T-helper 22 cell (primary cell): Measurements from ENCODE around the gene CMIP.
"Not testable (repeated sequence)": the region's sequence is repeated elsewhere in the genome, so short reads cannot be mapped to it uniquely, and the experiment has no call there.

Experiments used
- DNase-seq: peaks from one replicate; pipeline ENCODE4 v3.0.0-alpha.2; 2020; ENCODE audit warnings: low read depth

CMIP gene

GRCh38 chr16:81568749-81569087 is 124.1 kb downstream of the CMIP start:
- DNase-seq: no peak

- no peak for DNase-seq
These were observed 124.9 kb downstream of the CMIP start for GRCh38 chr16:81569361-81570034.

DNA sequence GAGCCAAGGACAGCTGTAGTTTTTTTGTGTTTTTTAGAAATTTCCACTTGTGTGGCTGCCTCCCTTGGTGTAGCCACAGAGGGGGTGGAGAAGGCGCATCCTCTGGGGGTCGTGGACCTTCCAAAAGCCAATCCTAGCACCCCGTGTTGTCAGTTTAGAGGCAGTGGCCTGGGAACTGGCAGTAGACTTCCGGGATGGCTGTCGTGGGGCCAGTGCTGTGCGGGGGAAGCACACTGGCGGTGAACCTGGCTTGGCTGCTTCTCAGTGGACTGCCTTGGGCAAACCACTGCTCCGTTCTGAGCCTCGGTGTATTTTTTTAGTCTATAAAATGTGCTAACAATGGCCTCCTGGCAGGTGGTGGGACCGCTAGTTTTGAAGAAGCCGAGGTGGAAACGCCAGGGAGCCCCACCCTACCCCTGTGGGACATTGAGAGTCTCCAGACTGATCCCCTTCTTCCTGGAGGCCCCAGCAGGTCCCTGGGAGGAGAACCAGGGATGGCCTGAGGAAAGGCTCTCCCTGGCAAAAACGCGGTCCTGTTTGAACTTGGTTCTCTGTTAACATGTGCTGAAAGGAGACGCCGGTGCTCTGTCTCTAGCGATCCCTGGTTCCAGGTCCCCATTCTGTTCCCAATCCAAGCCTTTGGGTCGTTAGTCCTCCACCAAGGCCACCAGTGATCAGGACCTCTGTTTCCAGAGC is 125.7 kb downstream of the CMIP start:
- DNase-seq: no peak

GRCh38 chr16:81571175-81571574 is 126.6 kb downstream of the CMIP start:
- DNase-seq: no peak

DNA sequence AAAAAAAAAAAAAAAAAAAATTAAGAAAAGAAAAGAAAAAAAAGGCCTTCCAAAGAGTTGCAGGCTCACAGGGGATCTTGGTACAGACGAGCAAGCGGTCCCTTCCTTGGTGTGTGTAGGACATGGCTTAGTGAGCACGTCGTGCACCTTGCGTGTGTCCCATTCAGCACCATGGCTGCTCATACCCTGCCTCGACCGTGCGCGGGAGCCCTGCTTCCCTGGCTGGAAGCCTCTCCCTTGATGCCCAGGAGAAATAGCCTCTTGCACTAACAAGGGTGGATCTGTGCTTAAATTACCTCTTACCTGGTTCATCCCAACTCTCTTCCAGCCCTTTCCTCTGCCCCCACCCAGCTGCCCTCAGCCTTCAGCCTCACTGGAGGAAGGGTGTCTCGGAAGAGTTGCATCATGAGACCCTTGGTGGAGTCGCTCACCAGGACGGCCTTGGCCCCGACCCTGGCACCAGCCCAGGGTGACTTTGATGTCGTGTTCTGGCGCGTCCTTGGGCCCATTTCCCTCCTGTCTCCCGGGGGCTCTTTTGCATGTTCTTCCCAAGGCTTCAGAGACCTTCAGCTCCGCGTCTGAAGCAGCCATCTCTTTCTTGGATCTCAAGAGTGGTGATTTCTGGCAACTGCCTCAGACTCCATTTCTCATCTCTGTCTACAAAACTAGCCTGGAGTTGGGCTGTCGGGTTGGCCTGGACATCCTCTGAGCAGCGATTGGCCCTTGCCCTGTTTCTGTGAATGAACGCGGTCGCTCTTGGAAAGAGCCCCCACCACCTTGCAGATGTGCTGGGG is 127.2 kb downstream of the CMIP start:
- no peak for DNase-seq

- no peak for DNase-seq
These were observed 128.0 kb downstream of the CMIP start for GRCh38 chr16:81572386-81573144.

DNA sequence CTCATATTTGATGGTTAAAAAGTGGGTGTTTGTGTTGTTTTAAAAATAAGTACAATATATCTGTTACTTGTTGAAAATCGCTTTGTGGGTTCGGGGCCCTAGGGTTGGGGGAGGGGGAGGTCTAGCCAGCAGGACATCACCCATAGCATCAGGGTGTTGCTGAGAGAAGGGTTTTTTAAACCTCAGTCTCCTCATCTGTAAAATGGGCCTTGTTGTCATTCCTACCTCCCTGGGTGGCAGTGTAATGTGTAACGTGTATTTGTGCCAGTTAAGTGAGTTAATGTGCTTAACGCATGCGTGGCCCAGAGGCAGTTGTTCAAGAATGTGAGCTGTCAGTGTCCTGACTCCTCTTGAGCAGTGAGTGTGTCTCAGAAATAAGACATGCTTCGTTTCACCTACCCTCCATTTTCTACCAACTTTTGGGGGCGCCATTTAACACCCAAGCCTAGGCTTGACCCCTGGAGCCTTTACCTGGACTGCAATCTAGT is 129.0 kb downstream of the CMIP start:
- no peak for DNase-seq

GRCh38 chr16:81574168-81574567 is 129.6 kb downstream of the CMIP start:
- DNase-seq: no peak

- DNase-seq: no peak
These were observed 130.7 kb downstream of the CMIP start for GRCh38 chr16:81575307-81575706.

- DNase-seq: no peak
These were observed 131.2 kb downstream of the CMIP start for GRCh38 chr16:81575834-81576233.

DNA sequence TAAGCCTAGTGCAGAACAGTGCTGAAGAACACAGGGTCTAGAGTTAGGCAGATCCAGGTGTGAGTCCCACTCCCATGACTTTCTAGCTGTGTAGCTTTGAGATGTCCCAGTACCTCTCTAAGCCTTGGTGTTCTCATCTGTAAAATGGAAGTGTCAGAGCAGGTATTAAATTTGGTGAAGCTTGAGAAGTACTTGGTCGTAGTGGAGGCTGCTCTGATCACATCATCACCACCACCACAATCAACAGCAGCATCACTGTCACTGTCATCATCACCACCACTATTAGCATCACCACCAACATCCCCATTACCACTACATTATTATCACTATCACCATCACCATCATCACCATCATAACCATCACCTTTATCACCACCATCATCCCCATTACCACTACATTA is 132.1 kb downstream of the CMIP start:
- DNase-seq: no peak

GRCh38 chr16:81577272-81577671 is 132.7 kb downstream of the CMIP start:
- DNase-seq: not testable (repeated sequence)

- no peak for DNase-seq
These were observed 133.5 kb downstream of the CMIP start for GRCh38 chr16:81578076-81578475.

DNA sequence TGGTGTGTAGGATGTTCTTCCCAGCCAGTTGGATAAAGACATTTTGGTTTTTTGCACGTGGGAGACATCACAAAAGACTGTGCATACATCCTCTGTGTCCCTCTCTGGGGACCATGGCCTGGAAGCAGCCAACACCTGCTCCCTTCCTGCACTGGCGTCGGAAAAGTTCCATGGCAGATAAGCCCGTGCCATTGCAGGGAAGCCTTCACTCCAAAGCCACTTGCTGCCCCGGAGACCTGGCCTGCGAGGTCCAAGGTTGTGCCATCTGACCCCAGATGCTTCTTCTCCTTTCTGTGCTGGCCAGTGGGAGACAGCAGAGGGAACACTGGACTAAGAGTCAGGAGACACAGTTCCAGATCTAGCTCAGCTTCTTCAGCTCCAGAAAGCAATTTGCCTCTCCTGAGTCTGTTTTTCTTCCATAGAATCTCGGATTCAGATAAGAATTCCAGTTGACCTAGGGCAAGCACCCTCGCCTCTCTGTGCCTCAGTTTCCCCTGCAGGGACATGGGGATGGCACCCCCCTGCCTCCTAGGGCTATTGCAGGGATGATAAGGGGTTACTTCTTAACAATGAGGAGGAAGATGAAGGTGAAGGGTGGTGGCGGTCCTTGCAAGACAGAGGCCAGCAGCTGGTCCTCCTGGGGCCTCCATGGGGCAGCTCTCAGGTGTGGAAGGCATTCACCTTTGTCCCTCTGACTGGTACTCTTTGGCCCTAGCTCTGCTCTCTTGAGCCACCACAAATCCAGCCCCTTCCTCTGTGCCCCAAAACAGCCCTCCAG is 134.2 kb downstream of the CMIP start:
- DNase-seq: no peak

- no peak for DNase-seq
These were observed 136.5 kb downstream of the CMIP start for GRCh38 chr16:81581107-81581506.

- no peak for DNase-seq
These were observed 138.2 kb downstream of the CMIP start for GRCh38 chr16:81582655-81583441.

DNA sequence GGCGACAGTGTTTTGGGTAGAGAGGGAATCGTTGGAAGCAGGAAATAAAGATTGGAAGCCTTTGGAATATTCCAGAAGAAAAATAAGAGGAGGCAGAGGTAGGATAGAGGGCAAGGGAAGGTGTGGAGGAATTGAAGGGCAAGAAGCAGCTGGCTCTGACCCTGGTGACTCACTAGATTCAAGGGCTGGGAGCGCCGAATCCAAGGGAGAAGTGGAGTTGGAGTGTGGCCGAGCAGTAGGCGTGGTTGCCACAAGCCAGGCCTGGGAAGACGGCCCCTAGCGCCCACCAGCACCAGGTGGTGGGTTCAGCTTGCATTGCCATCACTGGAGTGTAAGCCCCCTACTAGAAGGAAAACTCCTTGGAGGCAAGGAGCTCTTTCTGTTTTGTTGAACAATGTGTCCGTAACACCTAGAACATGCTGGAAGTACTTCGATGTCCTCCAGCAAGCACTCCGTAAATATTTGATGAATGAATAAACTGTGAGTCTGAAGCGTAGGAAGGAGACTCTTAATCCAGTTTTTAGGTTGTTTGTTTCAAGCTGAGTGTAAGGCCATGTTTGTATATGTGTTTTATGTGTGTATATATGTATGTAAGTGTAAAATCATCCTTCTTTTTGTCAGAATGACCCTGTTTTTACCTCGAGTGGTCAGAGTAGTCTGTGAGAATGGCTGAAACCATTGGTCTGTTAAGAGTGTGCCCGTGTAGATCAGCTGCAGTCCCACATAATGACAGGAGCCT is 139.5 kb downstream of the CMIP start:
- DNase-seq: no peak

DNA sequence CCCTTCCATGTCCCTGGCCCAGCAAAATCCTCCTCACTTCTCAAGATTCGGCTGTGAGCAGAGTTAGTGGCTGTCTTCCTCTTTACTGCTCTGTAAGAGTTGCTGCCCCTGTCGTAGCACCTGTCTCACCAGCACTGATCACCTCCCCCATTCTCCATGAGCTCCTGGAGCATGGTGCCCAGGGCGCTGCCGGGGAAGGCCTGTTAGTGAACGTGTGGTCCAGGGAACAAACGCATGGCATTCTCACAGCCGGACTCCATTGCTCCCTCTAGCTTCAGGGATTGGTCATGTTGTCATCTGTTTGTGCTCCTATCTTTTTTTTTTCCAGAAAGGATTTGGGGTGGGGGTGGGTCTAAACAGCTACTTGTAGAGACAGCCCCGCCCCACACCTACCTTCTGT is 141.2 kb downstream of the CMIP start:
- no peak for DNase-seq

GRCh38 chr16:81586417-81586816 is 141.8 kb downstream of the CMIP start:
- no peak for DNase-seq
